Breast epithelium (tissue), 3 donors: ENCODE data around the gene C16orf90.

Experiments
- POLR2A ChIP-seq: fragments of 450-650 bp; IDR thresholded peaks from one replicate; pipeline ENCODE4 v1.6.1; 2016; ENCODE audit warnings: antibody characterized with exemption, mild to moderate bottlenecking, moderate library complexity
- TF ChIP-seq, protein P1 (sequence below), 3 donors: fragments of 450-650 bp; IDR thresholded peaks; one replicate each; pipeline ENCODE4 v1.5.1; 2016 to 2017; ENCODE audit warnings: antibody characterized with exemption in 3 of 3, mild to moderate bottlenecking in 3 of 3, moderate library complexity in 3 of 3

DNA sequence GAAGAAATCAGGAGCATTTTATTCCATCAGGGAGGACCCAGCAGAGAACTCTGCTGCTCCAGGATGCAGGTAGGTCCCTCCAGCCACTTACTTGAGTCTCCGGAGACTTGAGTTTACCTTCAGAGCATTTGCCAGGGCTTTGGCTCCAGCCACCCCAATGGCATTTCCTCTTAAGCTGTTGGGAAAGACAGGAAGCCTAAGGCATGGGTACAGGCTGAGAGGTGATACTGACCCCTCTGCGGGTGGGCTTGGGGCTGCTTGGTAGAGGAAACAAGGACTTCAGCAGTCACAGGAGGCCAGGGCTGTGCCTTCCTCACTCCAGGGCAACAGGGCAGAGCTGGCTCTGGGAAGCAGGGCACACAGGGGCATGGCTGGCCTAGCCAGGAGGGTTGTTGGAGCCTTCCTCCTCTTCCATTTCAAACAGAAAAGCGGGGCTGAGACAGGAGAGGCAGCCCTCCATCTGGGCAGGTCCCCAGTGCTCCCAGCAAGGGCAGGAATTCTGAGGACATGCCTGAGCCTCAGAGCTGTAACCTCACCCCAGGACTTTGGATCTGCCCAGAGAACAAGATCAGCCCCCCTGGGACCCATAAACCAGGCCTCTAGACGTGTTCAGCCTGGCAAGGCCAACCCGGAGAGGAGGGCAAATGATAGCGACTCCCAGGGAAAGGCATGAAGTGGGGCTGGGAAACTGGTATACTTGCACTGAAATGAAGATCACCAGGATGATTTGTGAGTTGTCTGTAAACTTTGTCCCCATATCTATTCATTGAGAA lies 47.5 kb upstream of the C16orf90 start:
- no peak for TF ChIP-seq POLR2A
- TF ChIP-seq, protein P1, sequence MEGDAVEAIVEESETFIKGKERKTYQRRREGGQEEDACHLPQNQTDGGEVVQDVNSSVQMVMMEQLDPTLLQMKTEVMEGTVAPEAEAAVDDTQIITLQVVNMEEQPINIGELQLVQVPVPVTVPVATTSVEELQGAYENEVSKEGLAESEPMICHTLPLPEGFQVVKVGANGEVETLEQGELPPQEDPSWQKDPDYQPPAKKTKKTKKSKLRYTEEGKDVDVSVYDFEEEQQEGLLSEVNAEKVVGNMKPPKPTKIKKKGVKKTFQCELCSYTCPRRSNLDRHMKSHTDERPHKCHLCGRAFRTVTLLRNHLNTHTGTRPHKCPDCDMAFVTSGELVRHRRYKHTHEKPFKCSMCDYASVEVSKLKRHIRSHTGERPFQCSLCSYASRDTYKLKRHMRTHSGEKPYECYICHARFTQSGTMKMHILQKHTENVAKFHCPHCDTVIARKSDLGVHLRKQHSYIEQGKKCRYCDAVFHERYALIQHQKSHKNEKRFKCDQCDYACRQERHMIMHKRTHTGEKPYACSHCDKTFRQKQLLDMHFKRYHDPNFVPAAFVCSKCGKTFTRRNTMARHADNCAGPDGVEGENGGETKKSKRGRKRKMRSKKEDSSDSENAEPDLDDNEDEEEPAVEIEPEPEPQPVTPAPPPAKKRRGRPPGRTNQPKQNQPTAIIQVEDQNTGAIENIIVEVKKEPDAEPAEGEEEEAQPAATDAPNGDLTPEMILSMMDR (IDR thresholded peaks at IDR 0.05): no peak
